A549 (cell line): ENCODE measurements around the gene EPHB1. TPM values are rescaled to one million over a fixed set of nuclear protein-coding genes. Genes with fewer than 3 reads are reported as not detected.

Source experiments
- ATAC-seq, 2 experiments: fragments of 200-7000 bp in 1 of 2; fragments of >200 bp in 1 of 2; cut with Nextera tagmentation in 1 of 2; cut with Tn5 transposase in 1 of 2; 3 replicates each; pipeline versions ENCODE4 v1.8.0 to v1.9.1; 2018 to 2020; ENCODE audit warnings: mild to moderate bottlenecking in 1 of 2, moderate library complexity in 1 of 2
- CTCF ChIA-PET: fragments of 300-600 bp; sonication (Branson Sonifier 250); formaldehyde crosslinking; extraction: SDS; loops from one replicate; lab custom pipeline; 2021; ENCODE audit warnings: antibody characterized with exemption, inconsistent platforms; lab: Yijun Ruan, JAX
- POLR2A ChIA-PET: fragments of 350-600 bp; formaldehyde crosslinking; extraction: SDS; loops from one replicate; lab custom pipeline; 2021; ENCODE audit warnings: antibody characterized with exemption, inconsistent platforms; lab: Yijun Ruan, JAX
- DNase-seq, 2 experiments: peaks; one replicate each; pipeline versions ENCODE4 v3.0.0 to v3.0.0-alpha.2; 2011 to 2016; ENCODE audit warnings: low read depth in 1 of 2, low spot score in 1 of 2
- FAIRE-seq: peaks from 2 replicates; lab custom pipeline; 2011; peaks lifted over from hg19 to GRCh38; lab: Jason Lieb, UNC
- H3K27ac ChIP-seq, 2 experiments: fragments of >200 bp; sonication (Bioruptor Twin); formaldehyde crosslinking; 3 replicates each; pipeline ENCODE4 v1.5.1; 2016 to 2017
- H3K4me1 ChIP-seq: fragments of >200 bp; sonication (Bioruptor Twin); formaldehyde crosslinking; 3 replicates; pipeline ENCODE4 v1.6.1; 2016
- H3K4me2 ChIP-seq: fragments of >200 bp; sonication (Bioruptor Twin); formaldehyde crosslinking; 3 replicates; pipeline ENCODE4 v1.6.1; 2016
- H3K4me3 ChIP-seq: fragments of >200 bp; sonication (Bioruptor Twin); formaldehyde crosslinking; 3 replicates; pipeline ENCODE4 v1.5.1; 2016
- H3K9me3 ChIP-seq: fragments of >200 bp; sonication (Bioruptor Twin); formaldehyde crosslinking; 3 replicates; pipeline ENCODE4 v1.6.1; 2016
- CBX2 ChIP-seq: fragments of 200-600 bp; sonication (generic); IDR thresholded peaks from 2 replicates; pipeline ENCODE4 v1.6.1; 2016; ENCODE audit warnings: low read depth, mild to moderate bottlenecking, borderline replicate concordance
- CBX8 ChIP-seq: fragments of 200-600 bp; sonication (generic); IDR thresholded peaks from 2 replicates; pipeline ENCODE4 v1.6.1; 2016
- CEBPB ChIP-seq, 2 experiments: fragments of >200 bp in 1 of 2; sonication (Bioruptor Twin) in 1 of 2; formaldehyde crosslinking in 1 of 2; IDR thresholded peaks; 2 replicates each; pipeline ENCODE4 v1.6.1; 2012 to 2016
- CHD2 ChIP-seq: fragments of 150-350 bp; IDR thresholded peaks from 2 replicates; pipeline ENCODE4 v1.6.1; 2014; ENCODE audit warnings: low read length; ENCODE audit not compliant: partially characterized antibody
- EHF ChIP-seq: fragments of 250-450 bp; sonication (Bioruptor Pico); IDR thresholded peaks from 2 replicates; pipeline ENCODE4 v1.5.0; 2020; ENCODE audit warnings: mild to moderate bottlenecking
- FOSB ChIP-seq: fragments of 250-450 bp; sonication (Bioruptor Pico); IDR thresholded peaks from 2 replicates; pipeline ENCODE4 v1.5.0; 2020; ENCODE audit warnings: mild to moderate bottlenecking, moderate library complexity
- FOXS1 ChIP-seq: fragments of 250-450 bp; sonication (Bioruptor Pico); IDR thresholded peaks from 2 replicates; pipeline ENCODE4 v1.5.0; 2020; ENCODE audit warnings: mild to moderate bottlenecking, moderate library complexity
- GATA3 ChIP-seq: IDR thresholded peaks from 2 replicates; pipeline ENCODE4 v1.6.1; 2012; ENCODE audit warnings: borderline replicate concordance
- HDAC2 ChIP-seq: fragments of 200-600 bp; sonication (generic); IDR thresholded peaks from 2 replicates; pipeline ENCODE4 v1.6.1; 2016
- JUNB ChIP-seq: fragments of >200 bp; sonication (Bioruptor Twin); formaldehyde crosslinking; IDR thresholded peaks from 2 replicates; pipeline ENCODE4 v1.6.1; 2016
- KDM1A ChIP-seq: fragments of 200-600 bp; sonication (generic); IDR thresholded peaks from 2 replicates; pipeline ENCODE4 v1.6.1; 2016; ENCODE audit warnings: low read depth, mild to moderate bottlenecking
- KDM5A ChIP-seq: fragments of 200-600 bp; sonication (generic); IDR thresholded peaks from 2 replicates; pipeline ENCODE4 v1.6.1; 2016; ENCODE audit warnings: antibody characterized with exemption, mild to moderate bottlenecking
- MAZ ChIP-seq: fragments of 150-350 bp; IDR thresholded peaks from 2 replicates; pipeline ENCODE4 v1.6.1; 2014; ENCODE audit warnings: antibody characterized with exemption, low read depth, low read length, borderline replicate concordance
- MYC ChIP-seq: IDR thresholded peaks from 2 replicates; pipeline ENCODE4 v1.6.1; 2012; ENCODE audit warnings: mild to moderate bottlenecking, inconsistent platforms, low read length, improper control_type of control experiment, borderline replicate concordance
- NFE2L2 ChIP-seq: fragments of 150-350 bp; conservative IDR thresholded peaks from 2 replicates; pipeline ENCODE4 v1.6.1; 2014; ENCODE audit warnings: low read length
- NR3C1 ChIP-seq: fragments of >200 bp; sonication (Bioruptor Twin); formaldehyde crosslinking; IDR thresholded peaks from 3 replicates; pipeline ENCODE4 v1.6.1; 2017
- POLR2A ChIP-seq: IDR thresholded peaks from 2 replicates; pipeline ENCODE4 v1.6.1; 2012; ENCODE audit warnings: mild to moderate bottlenecking, low read length
- RARB ChIP-seq: fragments of 250-450 bp; sonication (Bioruptor Pico); IDR thresholded peaks from 2 replicates; pipeline ENCODE4 v1.8.0; 2021; ENCODE audit warnings: mild to moderate bottlenecking, moderate library complexity
- RCOR1 ChIP-seq: fragments of 150-350 bp; IDR thresholded peaks from 2 replicates; pipeline ENCODE4 v1.6.1; 2014; ENCODE audit warnings: antibody characterized with exemption, low read length, low read depth
- RNF2 ChIP-seq: fragments of 200-600 bp; sonication (generic); IDR thresholded peaks from 2 replicates; pipeline ENCODE4 v1.6.1; 2016; ENCODE audit warnings: low read depth, mild to moderate bottlenecking, antibody characterized with exemption, moderate library complexity, borderline replicate concordance
- SMC3 ChIP-seq: fragments of >200 bp; sonication (Bioruptor Twin); formaldehyde crosslinking; IDR thresholded peaks from 3 replicates; pipeline ENCODE4 v1.6.1; 2018; ENCODE audit warnings: inconsistent platforms
- SREBF2 ChIP-seq: fragments of 450-650 bp; IDR thresholded peaks from 2 replicates; pipeline ENCODE4 v1.6.1; 2014; ENCODE audit warnings: mild to moderate bottlenecking, moderate library complexity
- ZSCAN20 ChIP-seq: fragments of 250-450 bp; sonication (Bioruptor Pico); IDR thresholded peaks from 2 replicates; pipeline ENCODE4 v1.8.0; 2022; ENCODE audit warnings: mild to moderate bottlenecking, moderate library complexity
- WGBS: methylation state at CpG from one replicate; pipeline ENCODE4 v1.1.6; 2017; ENCODE audit errors: missing lambda C conversion rate; 5-methylcytosine and 5-hydroxymethylcytosine counted together
- polyA plus RNA-seq, 4 experiments: library from polyadenylated mRNA; depleted of rRNA in 3 of 4; stranded (reverse); fragments of >200 nt; fragmentation: RNase III in 1 of 4; extraction: RNeasy Plus Mini Kit Qiagen cat#74134 plus additional on column Dnase treatment in 1 of 4; gene quantifications; 2 replicates in 3 of 4; 3 replicates in 1 of 4; pipeline ENCODE4 v1.2.3, GENCODE V29; 2011 to 2017
- TF ChIP-seq, protein P1 (sequence below): fragments of 250-450 bp; sonication (Bioruptor Pico); IDR thresholded peaks from 2 replicates; pipeline ENCODE4 v1.5.0; 2020; ENCODE audit warnings: low read depth, mild to moderate bottlenecking, moderate library complexity
- TF ChIP-seq, protein P2 (sequence below): IDR thresholded peaks from 2 replicates; pipeline ENCODE4 v1.6.1; 2012
- TF ChIP-seq, protein P3 (sequence below): fragments of >200 bp; sonication (Bioruptor Twin); formaldehyde crosslinking; IDR thresholded peaks from 2 replicates; pipeline ENCODE4 v1.6.1; 2016
- TF ChIP-seq, protein P4 (sequence below): fragments of 150-350 bp; IDR thresholded peaks from 2 replicates; pipeline ENCODE4 v1.6.1; 2014; ENCODE audit warnings: low read depth, mild to moderate bottlenecking, low read length
- TF ChIP-seq, protein P5 (sequence below): IDR thresholded peaks from 2 replicates; pipeline ENCODE4 v1.6.1; 2012; ENCODE audit warnings: low read depth, borderline replicate concordance
- TF ChIP-seq, protein P6 (sequence below): fragments of >200 bp; sonication (Bioruptor Twin); formaldehyde crosslinking; IDR thresholded peaks from 3 replicates; pipeline ENCODE4 v1.6.1; 2016

The EPHB1 gene
- polyA plus RNA-seq, 2 of the 4 experiments (the other 2 are of a cell fraction): 0.18 to 0.21 TPM

DNA sequence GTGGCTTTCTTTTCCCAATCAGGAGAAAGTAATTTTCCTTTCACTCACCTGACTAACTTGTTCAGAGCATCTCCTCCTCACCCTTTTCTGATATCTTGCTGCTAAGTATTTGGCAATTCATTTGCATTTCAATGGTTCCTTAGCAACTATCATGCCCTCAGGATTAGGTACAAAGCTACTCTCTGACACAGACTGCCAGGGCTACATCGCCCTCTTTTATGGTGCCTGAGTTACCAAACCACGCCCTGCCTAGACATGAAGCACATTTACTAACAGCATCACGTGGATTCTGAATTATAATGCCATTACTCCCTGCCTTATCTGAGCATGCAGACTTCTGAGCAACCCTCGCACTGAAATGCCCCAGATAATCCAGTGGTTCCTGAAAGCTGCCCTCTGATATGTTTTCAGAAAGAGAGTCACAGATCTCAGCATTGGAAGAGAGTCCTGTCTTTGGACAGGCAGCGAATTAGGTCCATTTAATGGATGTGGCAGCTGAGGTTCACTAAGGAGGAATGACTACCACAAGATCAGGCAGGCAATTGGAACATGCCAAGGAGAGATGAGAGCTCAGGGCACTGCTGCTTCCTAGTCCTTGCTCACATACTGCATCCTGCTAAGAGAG lies 14.5 kb downstream of the EPHB1 start:
- no peak overlapping the region for H3K4me2 ChIP-seq
- ATAC-seq: no peak
- CTCF ChIA-PET: interaction anchor here (0.7 kb wide), 1 partner anchor 15 kb away, joined by 3 read pairs; no protein-coding TSS in a partner anchor
- TF ChIP-seq FOXS1 (no peak), NR3C1 (no peak), KDM1A (no peak), HDAC2 (no peak), RARB (CRISPR knock-in tag) (no peak), CHD2 (no peak), KDM5A (no peak), EHF (CRISPR knock-in tag) (no peak)
- TF ChIP-seq, protein P1, sequence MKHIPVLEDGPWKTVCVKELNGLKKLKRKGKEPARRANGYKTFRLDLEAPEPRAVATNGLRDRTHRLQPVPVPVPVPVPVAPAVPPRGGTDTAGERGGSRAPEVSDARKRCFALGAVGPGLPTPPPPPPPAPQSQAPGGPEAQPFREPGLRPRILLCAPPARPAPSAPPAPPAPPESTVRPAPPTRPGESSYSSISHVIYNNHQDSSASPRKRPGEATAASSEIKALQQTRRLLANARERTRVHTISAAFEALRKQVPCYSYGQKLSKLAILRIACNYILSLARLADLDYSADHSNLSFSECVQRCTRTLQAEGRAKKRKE (CRISPR knock-in tag): no peak
- TF ChIP-seq, all 56 proteins: peak for 0
- FAIRE-seq: no peak
- Histone ChIP-seq H3K4me1 (no peaks in the 10 kb centered on the region), H3K27ac (no peak overlapping the region), H3K4me3 (no peak overlapping the region), H3K9me3 (no peaks in the 10 kb centered on the region)
- POLR2A ChIA-PET: no interaction called here
- DNase-seq: no peak
- WGBS: 3% methylated on average over 5 of the region's 5 CpGs

DNA sequence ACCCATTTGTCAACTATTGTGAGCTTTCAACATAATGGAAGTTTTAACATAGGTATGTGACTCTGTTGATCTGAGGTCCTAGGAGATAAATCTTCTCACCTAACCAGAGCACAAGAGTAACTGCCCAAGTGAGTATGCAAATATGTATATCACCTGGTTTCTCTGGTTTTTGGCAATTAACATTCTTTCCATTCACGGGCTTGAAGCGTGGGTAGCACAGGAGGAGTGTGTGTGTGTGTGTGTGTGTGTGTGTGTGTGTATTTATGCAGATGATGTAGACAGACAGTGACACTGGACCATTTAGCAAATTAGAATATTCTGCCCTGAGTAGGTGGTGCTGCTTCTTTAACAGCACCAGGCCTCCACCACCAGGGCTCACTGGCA lies 15.0 kb downstream of the EPHB1 start:
- FAIRE-seq (no peak), ATAC-seq (no peak), DNase-seq (no peak)
- no peaks in the 10 kb centered on the region for H3K4me1 ChIP-seq
- no peak overlapping the region for H3K27ac ChIP-seq
- TF ChIP-seq GATA3: no peak
- no peak for TF ChIP-seq CBX2
- no peak for TF ChIP-seq ZSCAN20 (CRISPR knock-in tag)
- no peak for TF ChIP-seq NR3C1
- no peak for TF ChIP-seq JUNB
- TF ChIP-seq MYC: no peak
- TF ChIP-seq SREBF2: no peak
- TF ChIP-seq EHF (CRISPR knock-in tag): no peak
- TF ChIP-seq, protein P2, sequence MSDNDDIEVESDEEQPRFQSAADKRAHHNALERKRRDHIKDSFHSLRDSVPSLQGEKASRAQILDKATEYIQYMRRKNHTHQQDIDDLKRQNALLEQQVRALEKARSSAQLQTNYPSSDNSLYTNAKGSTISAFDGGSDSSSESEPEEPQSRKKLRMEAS: no peak
- TF ChIP-seq MAZ: no peak
- no peak for TF ChIP-seq KDM5A
- TF ChIP-seq, protein P3, sequence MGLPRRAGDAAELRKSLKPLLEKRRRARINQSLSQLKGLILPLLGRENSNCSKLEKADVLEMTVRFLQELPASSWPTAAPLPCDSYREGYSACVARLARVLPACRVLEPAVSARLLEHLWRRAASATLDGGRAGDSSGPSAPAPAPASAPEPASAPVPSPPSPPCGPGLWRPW: no peak
- TF ChIP-seq RNF2: no peak
- TF ChIP-seq, protein P4, sequence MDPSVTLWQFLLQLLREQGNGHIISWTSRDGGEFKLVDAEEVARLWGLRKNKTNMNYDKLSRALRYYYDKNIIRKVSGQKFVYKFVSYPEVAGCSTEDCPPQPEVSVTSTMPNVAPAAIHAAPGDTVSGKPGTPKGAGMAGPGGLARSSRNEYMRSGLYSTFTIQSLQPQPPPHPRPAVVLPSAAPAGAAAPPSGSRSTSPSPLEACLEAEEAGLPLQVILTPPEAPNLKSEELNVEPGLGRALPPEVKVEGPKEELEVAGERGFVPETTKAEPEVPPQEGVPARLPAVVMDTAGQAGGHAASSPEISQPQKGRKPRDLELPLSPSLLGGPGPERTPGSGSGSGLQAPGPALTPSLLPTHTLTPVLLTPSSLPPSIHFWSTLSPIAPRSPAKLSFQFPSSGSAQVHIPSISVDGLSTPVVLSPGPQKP: no peak
- no peak overlapping the region for H3K4me2 ChIP-seq
- no peak overlapping the region for H3K4me3 ChIP-seq
- WGBS: 41% methylated on average over 2 of the region's 2 CpGs
- ChIA-PET POLR2A (no interaction called here), CTCF (no interaction called here)
- no peaks in the 10 kb centered on the region for H3K9me3 ChIP-seq

DNA sequence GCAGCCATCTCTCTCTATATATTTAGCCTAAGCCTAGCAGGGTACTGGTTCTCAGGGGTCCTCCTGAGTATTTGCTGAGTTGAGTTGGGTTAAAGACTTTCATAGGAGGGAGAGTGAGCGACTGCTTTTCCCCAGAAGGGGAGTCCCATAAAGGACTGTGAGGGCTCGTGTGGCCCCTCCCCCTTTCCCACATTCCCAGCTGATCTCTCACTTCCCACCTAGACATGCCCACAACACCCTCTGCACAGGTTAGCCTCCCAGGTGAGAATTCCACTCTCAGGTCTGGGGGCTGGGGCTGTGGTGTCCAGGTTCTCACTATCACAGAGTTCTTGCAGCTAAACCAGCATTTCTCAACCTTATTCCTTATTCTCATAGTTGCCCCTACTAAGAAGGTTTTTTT lies 15.8 kb downstream of the EPHB1 start:
- FAIRE-seq (no peak), ATAC-seq (no peak), DNase-seq (no peak)
- TF ChIP-seq CBX8 (no peak), CEBPB (IDR thresholded peaks at IDR 0.05) (no peak), FOSB (CRISPR knock-in tag) (no peak), NFE2L2 (no peak), POLR2A (no peak), SMC3 (no peak), RCOR1 (no peak), MYC (no peak)
- TF ChIP-seq, protein P5, sequence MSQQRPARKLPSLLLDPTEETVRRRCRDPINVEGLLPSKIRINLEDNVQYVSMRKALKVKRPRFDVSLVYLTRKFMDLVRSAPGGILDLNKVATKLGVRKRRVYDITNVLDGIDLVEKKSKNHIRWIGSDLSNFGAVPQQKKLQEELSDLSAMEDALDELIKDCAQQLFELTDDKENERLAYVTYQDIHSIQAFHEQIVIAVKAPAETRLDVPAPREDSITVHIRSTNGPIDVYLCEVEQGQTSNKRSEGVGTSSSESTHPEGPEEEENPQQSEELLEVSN: no peak
- TF ChIP-seq, protein P4: no peak
- TF ChIP-seq, protein P3: no peak
- TF ChIP-seq, protein P6, sequence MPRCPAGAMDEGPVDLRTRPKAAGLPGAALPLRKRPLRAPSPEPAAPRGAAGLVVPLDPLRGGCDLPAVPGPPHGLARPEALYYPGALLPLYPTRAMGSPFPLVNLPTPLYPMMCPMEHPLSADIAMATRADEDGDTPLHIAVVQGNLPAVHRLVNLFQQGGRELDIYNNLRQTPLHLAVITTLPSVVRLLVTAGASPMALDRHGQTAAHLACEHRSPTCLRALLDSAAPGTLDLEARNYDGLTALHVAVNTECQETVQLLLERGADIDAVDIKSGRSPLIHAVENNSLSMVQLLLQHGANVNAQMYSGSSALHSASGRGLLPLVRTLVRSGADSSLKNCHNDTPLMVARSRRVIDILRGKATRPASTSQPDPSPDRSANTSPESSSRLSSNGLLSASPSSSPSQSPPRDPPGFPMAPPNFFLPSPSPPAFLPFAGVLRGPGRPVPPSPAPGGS: no peak
- ChIA-PET POLR2A (no interaction called here), CTCF (interaction anchor here (0.7 to 0.8 kb wide), 2 partner anchors 16 to 391 kb away, joined by 3 to 5 read pairs; partner anchors contain the start of gene EPHB1)
- Histone ChIP-seq H3K27ac (no peak overlapping the region), H3K9me3 (no peaks in the 10 kb centered on the region), H3K4me2 (no peak overlapping the region), H3K4me1 (no peaks in the 10 kb centered on the region), H3K4me3 (no peak overlapping the region)
- 13% methylated on average over 2 of the region's 2 CpGs for WGBS
